Measurements from ENCODE around the gene LYZL4.

The LYZL4 gene

GRCh38 chr3:42375121-42375800 is 35.1 kb downstream of the LYZL4 start:
- DNase-seq (ENCODE audit: low read depth in 2 of 2) = no peak

GRCh38 chr3:42371776-42372175 is 38.6 kb downstream of the LYZL4 start:
- no peak for DNase-seq (ENCODE audit: low read depth in 2 of 2)

- DNase-seq (ENCODE audit: low read depth in 2 of 2) = no peak
Measured at GRCh38 chr3:42369832-42370231, 40.6 kb downstream of the LYZL4 start.

DNA sequence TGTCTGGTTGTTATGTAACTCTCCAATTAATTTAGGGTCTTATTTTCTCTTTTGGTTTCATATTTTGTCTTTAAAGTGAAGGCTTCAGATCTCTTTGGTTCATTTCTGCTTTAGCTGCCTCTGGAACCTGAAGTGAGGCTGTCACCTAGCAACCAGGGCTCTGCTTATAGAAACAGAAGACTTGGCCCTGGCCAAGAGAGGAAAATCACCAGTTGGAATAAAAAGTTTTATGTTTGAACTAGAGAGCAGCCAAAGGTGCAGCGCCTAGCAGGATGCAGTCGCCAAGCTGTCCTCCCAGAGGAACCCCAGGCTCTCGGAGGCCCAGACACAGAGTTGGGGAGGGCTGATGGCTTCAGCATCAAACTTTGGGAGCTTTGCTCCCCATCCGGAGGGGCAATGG is 41.1 kb downstream of the LYZL4 start:
- no peak for DNase-seq (ENCODE audit: low read depth in 2 of 2)

DNA sequence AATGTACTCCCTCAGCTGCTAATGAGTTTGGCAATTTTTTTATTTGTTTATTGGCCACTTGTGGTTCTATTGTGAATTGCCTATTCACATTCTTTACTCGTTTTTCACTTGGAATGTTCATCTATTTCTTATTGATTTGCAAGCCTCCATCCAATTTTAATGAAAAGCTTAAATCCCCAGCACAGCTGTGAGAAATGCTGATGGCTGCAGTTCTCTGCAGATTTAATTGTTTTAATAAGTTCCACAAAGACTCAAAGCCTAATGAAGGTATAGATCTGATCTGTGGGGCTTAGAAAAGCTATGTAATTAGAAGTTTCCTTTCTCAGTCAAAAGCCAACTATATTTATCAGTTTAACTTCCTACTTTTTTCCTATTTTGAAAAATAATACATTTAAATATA is 41.5 kb downstream of the LYZL4 start:
- no peak for DNase-seq (ENCODE audit: low read depth in 2 of 2)

- DNase-seq (ENCODE audit: low read depth in 2 of 2) = no peak
Measured at GRCh38 chr3:42367903-42368302, 42.5 kb downstream of the LYZL4 start.

DNA sequence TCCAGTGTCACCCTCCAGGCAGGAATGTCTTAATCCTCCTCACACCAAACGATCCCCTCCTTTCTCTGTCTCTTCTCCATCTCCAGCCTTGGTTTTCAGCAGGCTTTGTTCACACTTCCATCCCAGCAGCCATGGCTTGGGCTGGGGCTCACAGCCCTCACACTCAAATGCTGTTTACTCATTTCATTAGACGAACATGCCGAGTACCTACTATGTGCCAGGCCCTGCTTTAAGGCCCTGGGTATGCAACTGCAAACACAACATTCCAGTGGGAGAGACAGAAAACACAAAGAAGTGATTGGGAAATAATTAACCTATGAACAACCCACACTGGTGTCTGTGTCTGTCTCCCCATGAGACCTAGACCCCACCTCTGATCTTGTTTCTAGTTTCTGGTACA is 43.9 kb downstream of the LYZL4 start:
- no peak for DNase-seq (ENCODE audit: low read depth in 2 of 2)

DNA sequence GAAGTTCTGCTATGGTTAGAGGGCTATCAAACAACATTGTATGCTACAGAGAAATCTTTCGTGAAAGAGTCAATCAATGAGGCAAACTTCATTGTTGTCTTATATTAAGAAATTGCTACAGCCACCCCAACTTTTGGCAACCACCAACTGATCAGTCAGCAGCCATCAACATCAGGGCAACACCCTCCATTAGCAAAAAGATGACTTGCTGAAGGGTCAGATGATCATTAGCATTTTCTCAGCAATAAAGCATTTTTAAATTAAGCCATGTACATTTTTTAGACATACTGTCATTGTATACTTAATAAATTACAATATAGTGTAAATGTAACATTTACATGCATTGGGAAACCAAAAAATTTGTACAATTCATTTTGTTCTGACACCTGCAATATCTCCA is 53.1 kb downstream of the LYZL4 start:
- no peak for DNase-seq (ENCODE audit: low read depth in 2 of 2)

DNA sequence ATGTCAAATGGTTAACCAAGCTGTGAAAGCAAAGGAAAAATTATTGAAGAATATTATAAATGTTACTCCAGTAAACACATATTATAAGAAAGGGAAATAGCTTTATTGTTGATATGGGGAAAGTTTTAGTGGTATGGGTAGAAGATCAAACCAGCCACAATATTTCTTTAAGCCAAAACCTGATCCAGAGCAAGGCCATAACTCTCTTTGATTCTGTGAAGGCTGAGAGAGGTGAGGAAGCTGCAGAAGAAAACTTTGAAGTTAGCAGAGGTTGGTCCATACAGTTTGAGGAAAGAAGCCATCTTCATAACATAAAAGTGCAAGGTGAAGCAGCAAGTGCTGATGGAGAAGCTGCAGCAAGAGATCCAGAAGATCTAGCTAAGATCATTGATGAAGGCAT is 54.8 kb downstream of the LYZL4 start:
- DNase-seq (ENCODE audit: low read depth in 2 of 2) = no peak

DNA sequence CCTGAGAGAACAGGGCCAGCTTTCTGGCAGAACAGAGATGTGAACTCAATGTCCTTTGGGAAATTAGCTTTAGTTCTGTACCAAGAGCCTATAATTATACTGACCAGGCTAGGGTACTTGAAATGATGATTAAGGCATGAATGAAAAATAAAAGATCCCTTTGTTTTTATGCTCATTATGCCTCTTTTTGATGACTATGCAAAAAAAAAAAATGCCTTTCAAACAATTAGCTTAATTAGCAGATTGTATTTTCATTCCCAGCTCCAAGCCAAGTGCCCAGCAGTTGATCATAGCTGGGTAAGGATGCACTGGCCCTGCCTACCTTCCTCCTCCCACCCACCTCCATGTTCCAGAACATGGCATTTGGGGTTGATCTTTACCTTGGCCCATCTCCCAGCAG is 56.8 kb downstream of the LYZL4 start:
- DNase-seq (ENCODE audit: low read depth in 2 of 2) = no peak

DNA sequence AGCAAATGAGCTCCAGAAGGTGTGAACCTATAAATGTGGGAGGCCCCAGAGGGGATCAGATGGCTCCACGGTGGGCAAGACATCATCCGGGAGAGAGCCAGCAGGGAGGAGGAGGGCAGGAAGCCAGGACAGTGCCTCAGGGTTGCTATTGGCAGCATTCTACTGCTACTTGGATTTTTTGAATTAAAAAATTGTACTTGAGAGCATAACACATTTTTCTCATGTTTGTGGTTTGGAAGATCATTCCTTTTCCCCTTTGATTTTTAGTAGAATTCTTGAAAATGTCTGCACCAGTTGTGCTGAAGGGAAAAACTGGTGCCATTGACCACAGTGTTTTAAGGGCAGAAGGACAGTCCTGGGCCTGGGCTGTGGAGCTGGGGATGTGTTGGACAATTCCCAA is 59.2 kb downstream of the LYZL4 start:
- DNase-seq (ENCODE audit: low read depth in 2 of 2) = no peak

DNA sequence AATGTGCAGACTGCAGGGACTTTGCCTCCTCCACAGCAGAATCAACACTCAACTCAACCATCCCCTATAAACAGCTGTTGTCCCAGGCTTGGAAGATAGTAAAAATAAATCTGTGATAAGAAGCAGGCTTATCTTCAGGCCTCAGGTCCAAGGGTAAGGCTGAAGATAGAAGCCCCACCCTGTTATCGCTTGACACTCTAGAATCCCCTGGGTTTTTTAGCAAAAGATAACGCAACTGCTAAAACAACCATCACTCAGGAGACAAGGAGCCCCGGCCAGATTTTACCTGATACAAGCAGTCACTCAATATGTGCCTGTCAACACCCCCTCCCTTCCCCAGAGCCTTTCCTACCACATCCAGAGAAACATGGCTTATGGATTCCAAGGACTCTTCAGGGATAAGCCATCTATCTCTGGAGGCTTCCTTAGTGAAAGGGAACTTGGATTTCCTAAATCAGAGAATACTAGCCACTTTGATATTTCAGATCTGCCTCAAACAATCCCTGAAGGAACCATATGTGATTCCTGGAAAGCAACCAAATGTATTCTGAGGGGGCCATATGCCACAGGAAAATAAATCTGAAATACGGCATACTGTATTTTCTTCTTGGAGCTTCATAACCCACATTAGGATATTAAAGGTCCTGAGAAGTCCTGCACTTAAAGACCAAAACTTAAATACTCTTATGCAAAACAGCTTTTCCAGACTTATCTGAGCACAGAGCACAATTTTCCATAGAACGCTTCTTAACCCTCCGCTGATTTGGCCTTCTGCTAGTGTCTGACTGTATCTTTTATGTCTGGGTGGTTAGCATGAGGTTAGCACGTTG is 60.4 kb downstream of the LYZL4 start:
- no peak for DNase-seq (ENCODE audit: low read depth in 2 of 2)

DNA sequence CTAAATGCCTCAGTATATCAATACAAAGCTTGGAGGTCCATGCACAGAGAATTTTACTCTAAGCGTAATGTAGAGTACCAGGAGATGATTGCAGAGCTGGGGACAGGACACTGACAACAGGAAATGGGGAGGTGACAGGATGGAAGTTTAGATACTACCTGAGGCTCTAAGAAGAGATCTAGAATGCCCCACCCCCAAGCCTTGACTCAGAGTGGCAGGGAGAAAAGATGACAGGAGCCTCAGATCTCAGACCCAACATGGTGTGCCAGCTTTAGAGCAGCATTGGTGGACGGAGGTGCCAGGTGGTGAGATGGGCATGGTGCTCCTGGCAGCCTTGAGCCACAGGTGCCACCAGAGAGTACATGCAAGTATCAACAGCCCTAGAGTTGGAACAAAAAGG is 62.5 kb downstream of the LYZL4 start:
- no peak for DNase-seq (ENCODE audit: low read depth in 2 of 2)

All from stimulated activated CD4-positive, alpha-beta T cell treated with anti-CD3 and anti-CD28 coated beads, Interleukin-1b, Interleukin-23, amount 100 ng/mL, for 1 hour (primary cell).